HG03025 (cell line): ENCODE measurements around the gene BRINP2.

ENCODE experiments used
- ATAC-seq: cut with Tn5 transposase; IDR thresholded peaks from one replicate; pipeline ENCODE4 v1.9.1; 2021; ENCODE audit warnings: mild to moderate bottlenecking, moderate library complexity; ENCODE audit not compliant: unreplicated experiment, low FRiP score

Gene BRINP2

DNA sequence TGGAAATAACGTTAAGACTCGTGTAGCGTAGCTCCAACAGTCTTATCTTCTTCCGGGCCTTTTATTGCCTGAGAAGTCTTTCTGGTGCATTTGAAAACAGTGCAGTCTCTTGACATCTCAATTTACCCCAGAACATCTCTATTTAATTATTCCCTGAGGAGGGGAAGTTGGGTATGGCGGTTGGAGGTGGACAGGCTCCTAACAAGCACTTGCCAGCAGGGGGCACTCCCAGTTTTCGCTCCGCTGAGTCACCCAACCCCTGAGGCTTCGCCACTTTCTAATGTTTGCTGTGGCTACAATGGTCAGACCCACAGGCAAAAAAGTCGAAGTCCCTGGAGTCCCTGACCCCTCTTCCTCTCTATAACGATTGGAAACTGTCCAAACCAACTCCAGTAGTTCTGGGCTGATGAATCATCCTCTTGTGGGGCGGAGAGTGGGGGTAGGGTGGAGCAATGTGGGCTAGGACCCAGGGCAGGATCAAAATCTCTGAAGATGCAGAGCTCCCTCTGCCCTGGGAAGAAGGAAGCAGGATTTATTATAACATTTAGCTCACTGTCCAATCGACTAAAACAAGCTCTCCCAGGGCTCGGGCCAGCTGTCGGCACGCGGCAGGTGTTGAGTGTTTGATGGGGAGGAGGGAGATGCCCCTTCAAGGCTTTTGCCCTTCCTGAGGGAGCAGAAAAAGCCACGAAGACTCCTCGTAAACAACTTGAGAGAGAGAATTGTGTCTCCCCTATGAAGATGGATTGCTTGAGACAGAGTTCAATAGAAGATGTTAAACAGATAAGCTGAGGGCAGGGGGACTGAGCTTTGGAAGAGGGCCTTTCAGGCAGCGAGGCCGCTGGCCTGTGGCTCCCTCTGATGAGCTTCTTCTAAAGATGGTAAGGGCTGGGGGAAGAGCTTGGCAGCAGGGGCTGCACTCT lies 85.7 kb downstream of the BRINP2 start:
- no peak for ATAC-seq

DNA sequence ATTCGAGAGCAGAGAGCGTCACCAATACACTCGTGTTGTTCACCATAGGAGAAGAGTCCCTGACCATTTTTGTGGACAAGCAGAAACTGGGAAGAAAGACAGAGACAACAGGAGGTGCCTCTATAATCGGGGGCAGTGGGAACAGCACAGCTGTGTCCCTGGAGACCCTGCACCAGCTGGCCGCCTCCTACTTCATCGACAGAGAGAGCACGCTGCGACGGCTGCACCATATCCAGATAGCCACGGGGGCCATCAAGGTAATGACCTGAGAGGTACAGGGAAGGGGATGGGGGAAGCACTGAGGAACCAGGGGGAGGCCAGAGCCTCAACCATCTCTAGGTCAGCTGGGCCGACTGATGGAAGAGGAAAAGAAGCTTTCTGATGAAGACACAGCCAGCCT lies 86.4 kb downstream of the BRINP2 start:
- no peak for ATAC-seq

DNA sequence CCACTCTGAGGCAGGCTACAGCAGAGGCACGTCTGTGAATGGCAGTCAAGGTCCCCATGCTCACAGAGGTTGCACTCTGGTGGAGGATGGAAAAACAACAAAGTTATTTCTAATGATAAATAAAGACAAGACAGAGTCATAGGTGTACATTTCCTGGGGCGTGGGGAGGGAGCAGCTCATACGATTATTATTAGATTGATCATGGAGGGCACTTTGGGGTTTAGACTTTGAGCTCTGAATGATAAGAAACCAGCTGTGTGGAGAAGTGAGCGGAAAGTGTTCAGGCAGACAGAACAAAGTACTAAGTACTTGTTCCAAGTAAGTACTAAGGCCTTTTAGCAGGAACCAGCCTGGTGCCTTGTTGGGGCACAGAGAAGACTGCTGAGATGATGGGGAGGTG lies 86.8 kb downstream of the BRINP2 start:
- no peak for ATAC-seq

DNA sequence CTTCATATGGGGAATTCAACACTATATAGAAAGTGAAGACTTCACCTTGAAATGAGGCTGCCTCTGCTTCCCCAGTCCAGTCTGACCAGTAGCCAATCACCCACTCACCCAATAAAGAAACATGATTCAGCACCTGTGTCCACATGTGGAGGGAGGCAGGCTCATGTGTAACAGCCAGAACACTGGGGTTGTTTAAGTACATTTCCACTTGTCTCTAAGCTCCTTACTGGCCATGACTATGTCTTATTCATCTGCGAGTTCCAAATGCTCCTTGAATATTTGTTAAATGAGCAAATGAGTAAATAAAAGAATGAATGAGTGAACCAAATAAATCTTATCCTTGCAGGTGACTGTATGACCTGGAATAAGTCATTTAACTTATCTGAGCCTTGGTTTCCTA lies 100.1 kb downstream of the BRINP2 start:
- ATAC-seq = no peak

DNA sequence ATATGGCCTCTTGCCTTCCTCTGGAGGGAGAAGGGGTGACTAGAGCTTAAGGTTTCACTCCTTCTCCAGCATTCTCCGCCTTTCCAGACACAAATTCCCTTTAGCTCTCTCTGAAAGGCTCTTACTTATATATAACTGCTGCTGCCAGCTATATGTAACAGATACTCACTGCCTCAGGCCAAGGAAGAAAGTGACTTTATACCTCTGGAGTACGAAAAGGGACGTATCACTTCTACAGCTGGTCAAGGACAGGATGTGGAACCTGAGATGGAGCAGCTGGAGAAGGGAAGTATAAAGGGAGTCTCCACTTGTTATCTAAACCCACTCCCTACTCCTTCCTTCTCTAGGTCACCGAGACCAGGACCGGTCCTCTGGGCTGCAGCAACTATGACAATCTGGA lies 102.4 kb downstream of the BRINP2 start:
- no peak for ATAC-seq

DNA sequence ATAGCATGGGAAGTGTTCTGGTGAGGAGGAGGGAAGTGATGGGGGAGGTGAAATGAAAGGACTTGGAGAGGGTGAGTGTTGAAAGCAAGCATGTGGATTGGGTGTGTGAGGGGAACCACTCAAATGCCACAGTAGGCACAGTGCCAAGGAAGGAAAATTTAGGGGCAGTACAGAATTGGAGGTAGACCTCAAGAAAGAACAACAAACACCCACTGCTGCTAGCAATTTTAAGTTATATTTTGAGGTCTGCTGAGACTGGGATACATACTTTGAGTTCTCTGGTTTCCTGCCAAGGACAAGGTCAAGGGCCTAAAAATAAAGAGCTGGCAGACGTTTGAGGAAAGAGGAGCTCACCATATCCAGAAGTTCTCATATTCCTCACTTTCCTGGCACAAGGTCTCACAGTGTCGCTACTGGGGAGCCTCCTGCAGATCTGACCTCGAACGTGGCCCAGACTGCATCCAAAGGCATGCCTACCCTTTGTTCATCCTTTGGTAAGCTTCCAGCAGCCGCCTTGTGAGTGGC lies 104.0 kb downstream of the BRINP2 start:
- ATAC-seq = no peak

DNA sequence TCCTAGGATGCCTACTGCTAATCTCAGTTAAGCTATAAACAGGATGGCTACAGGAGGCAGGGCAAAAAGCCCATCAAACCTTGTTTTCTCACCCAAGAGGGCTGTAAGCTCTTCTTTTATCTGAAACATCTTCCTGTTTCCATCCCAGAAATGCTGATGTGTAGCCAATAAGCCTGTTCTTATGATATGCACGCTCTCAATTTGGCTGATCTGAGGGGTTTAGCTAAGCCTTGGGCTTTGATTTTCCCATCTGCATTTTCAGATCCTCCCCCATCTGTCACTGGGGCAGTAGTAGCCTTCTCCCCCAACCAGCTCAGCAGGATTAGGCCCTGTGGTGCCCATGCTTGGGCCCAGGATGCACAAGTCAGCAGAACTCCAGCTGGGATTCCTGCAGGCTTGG lies 105.0 kb downstream of the BRINP2 start:
- ATAC-seq = no peak

DNA sequence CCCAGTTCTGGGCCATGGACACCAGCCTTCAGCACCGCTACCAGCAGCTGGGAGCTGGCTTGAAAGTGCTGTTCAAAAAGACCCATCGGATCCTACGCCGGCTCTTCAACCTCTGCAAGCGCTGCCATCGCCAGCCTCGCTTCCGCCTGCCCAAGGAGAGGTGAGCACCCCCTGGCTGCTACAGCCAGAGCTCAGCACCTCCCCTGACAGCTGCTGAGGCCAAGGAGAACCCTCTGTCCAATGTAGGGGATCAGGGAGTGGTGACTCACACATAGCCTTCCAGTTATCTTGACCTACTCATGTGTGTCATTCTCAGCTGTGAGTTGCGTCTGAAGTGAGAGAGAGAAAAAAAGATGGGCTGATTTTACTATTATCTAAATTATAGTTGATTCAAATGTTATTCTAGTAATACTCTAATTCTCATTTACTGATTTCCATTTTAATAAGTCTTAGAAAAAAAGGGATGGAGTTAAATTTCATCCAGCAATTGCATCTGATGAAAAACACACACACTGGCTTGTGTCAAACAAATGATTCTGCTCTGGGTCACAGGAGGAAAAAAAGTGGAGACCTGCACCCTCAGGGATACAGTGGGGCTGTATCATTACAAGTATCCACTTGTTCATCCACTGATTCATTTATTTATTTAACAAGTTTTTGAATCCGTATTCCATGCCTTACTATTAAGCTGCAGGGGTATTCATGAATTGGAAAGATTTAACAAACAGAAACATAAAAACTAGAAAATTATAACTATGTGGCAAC lies 108.0 kb downstream of the BRINP2 start:
- ATAC-seq = no peak

DNA sequence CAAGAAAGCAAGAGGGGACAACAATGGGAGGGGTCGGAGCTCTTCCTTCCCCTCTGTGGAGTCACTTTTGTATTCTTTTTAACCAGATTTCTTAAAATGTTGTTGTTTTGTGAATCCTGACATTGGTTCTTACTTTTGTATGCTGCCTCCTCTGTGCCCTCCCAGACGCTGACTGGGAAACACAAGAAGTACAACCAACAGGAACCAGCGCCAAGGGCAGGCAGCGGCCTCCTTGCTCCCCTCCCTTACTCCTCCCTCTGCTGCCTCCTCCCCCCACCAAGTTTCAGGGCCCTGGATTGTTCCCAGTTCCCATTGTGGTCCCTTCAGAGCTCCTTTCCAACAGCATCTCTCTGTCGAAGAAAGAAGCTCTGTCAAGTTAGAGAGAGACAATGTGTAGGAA lies 111.1 kb downstream of the BRINP2 start:
- ATAC-seq = no peak

DNA sequence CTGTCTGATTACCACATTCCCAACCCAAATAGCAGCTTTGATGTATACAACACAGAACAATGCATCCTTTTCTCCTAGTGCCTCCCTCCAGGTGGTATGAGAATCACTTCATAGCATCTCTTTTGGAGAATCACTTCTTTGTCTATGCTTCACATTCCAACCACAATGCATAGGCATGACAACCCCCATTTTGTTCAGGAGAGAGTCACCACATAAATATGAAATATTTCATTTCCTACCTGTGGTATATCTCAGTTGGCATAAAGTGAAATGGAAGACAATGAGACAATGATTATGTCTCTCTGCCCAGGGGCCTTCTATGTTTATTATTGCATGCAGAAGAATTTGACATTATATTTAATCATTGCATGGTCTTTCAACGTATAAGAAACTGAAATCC lies 112.2 kb downstream of the BRINP2 start:
- ATAC-seq = no peak

DNA sequence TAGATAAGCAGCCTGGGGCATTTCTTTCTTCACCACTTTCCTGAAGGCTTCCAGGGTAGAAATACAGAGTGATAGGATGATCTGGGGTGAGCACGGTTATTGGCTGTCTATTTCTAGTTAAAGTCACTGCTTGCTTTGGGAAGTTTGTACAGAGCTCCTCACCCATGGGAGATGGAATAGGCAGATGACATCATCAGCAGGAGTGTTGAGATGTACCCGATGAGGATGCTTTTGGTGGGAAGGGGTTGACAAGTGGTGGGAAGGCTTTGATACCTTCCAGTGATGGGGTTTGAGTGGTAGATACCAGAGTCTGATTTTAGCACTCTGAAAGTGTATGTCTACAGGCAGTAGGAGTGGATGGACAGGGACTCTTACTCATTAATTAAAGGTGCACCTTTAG lies 112.6 kb downstream of the BRINP2 start:
- ATAC-seq = no peak

DNA sequence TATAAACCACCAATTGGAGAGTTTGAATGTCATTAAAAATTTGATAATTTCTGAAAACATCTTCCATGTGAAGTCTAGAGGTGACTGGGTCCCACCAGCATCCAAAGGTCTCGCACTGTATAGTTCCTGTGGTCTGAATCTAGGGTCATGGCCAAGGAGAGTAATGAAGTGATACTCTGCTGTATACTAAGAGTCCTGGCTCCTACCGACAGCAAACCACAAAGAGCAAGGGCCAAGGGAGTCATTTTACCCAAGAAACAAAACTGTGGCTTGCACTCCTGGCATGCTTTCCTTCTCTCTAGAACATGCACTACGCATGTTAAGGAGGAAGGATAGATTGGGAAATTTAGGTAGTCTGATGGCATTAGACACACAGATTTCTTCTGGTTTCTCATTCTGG lies 115.6 kb downstream of the BRINP2 start:
- ATAC-seq = no peak

DNA sequence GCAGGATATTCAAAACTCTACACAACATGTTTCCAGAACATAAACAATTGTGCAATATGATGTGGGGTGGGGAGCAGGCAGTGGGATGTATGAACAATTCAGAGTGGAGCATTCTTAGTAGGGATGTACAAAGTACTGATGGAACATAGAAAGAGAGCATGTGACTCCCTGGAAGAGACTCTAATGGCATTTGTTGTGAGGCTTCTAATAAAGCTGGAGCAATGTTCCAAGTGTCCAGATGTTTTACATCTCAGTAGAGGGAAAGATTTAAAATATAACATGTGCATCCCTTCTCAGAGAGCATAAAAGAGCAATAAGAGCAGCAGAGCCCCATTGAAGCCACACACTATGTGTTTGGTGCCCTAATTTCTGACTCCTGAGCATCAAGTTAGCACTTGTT lies 116.5 kb downstream of the BRINP2 start:
- no peak for ATAC-seq

DNA sequence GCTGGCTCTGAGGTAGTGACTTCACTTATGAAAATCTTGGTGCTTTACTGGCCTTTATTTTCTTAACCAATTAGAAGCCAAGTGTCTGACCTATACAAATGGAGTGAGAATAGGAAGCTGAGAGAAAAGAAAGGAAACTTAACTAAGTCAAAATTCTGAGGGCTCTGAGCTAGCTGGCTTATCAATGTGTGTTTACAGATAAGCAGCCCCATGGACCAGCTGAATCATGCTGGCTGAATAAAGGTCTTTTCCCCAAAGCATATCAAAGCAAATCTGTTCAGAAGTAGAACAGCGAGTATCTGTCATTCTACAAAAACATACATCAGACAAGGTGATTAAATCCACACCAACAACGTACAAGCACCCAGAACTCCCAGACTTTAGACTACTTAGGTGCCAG lies 117.2 kb downstream of the BRINP2 start:
- no peak for ATAC-seq

DNA sequence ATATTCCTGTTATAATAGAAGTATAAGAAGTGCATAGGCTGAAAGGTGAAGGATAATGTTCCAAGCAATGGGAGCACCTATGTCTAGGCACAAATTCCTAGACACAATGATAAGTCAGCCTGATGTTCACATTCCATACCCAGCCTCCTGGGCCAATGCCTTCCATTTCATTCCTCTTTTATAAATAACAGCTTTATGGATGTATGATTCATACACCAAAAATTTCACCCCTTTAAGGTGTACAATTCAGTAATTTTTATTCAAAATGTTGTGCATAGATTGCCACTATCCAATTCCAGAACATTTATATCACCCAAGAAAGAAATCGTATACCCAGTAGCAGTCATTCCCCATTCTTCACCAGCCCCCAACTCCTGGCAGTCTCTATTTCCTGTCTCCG lies 118.8 kb downstream of the BRINP2 start:
- no peak for ATAC-seq

DNA sequence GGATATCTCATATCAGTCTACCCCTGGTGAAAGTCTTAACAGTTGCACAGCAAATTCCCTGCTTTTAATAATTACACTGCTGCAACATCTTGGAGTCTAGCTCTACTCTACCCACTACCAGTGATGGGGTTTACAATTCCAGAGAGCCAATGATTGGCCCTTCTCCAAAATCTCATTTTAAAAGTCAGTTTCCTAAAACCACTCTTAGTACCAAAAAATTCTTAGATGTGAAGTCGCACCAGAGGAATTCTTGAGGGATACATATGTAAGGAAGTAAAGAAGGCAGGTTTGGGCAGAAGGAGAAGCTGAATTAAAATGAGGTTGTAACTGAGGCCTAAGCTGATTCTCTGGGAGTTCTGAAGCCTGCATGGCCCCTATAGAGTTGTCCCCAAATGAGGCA lies 129.7 kb downstream of the BRINP2 start:
- no peak for ATAC-seq

DNA sequence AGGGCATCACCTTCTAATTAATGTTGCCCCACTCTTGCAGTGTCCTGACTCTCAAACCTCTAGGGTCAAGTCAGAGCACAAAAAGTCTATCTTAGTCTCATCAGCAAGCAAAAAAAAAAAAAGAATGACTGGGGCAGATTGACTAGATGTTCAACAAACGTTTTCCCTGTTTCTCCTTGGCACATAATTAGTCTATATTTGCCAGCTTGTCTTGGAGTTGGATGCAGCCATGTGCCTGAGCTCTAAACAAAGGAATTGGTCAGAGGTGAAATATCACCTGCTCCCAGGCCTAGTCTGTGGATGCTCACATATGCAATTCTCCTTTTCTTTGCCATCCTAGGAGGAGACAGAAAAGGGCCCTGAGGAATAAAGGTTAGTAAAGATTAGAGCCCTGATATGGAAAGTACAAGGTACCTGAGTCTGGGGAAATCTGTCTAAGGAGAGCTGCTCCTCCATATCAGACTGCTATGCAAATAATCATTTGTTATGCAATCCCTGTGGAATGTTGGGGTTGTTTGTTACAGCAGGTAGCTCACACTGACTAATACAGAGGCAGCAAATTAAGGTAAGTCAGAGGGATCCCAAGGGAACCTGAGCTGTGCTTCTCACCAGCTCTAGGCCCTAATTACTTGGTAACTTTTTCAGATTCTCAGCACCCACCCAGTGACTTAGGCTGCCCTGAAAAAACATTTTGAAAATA lies 130.8 kb downstream of the BRINP2 start:
- ATAC-seq = no peak

DNA sequence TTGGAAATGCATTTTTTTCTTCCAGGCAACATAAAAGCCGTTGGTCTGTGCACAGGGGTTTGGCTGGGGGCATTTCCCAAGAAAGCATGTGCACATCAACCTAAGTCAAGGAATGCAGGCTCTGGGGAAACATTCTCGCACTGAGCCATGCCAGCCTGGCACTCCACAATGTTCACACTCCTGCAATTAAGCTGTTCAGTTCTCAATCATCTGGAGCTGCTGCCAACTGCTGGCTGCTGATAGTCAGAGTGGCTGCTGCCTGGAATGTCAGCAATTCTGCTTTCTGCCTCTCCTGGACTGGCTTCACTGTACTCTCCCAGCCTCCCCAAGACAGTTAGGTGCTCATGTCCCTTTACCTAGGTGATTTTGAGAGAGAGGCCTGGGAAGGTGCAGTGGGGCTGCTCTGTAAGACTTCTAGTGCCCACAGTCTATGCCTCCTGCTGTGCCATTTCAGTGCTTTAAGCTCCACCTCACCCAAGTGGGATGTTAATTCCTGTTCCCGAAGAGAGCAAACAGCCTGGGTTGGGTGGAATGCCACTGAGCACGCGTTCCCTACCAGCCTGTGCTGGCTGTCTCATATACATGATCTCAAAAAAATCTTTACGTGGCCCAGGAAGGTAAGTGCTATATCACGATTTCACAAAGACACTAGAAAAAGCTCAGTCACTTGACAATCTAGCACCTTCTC lies 131.7 kb downstream of the BRINP2 start:
- no peak for ATAC-seq

DNA sequence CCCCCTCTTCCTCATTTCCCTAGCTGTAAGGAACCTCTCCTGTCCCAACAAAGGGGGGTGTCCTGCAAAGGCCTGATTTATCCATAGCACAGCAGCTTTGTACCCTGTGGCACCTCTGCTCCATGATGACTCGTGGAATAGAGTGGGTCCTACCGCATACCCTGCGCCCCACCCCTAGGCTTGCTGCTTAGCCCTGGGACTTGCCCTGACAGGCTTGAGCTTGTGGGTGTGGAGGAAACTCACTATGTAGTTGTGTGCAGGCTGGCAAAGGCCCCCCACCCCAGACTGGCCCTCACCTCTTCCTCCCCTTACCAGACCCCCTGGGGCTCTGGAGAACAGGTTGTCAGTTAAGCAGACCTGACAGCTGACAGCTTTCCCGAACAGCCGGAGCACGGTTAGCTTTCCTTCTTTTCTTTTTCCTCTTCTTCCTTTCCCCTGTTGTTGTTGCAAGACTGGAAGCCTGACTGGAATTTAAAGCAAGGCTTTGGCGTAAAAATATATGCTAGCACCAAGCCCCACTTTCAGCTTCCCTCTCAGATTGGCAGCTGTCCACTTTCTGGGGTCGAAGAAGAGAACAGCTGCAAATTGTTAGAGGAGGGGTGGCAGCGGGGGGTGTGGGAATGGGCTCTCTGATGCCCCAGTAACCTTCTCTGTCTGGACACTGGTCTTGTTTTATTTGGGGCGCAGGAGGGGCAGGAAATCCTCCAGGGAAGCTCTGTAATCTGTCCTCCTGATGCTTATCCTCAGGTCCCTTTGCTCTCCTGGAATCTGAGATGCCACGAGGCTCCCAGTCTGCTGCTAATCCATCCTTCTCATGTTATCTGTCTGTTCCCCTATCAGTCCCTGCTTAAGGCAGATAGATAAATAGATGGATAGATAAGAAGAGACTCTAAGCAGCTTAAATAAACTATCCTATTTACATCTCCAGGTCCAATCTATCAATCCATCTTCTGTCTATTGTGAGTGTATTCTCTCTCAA lies 134.6 kb downstream of the BRINP2 start:
- ATAC-seq = no peak
